Peyer's patch (tissue), 4 donors: Measurements from ENCODE around the gene LPGAT1.

ENCODE experiments used
- POLR2A ChIP-seq, 2 donors: fragments of 450-650 bp; IDR thresholded peaks; one replicate each; pipeline ENCODE4 v1.5.1; 2017; ENCODE audit warnings: antibody characterized with exemption in 2 of 2, mild to moderate bottlenecking in 2 of 2, moderate library complexity in 2 of 2
- TF ChIP-seq, protein P1 (sequence below), 6 experiments: fragments of 450-650 bp in 4 of 6; fragments of 200-600 bp in 2 of 6; sonication (generic) in 1 of 6; IDR thresholded peaks; one replicate each; pipeline ENCODE4 v1.5.1; 2017 to 2019; ENCODE audit warnings: antibody characterized with exemption in 6 of 6, mild to moderate bottlenecking in 3 of 6, moderate library complexity in 1 of 6

GRCh38 chr1:211739671-211740411 is 90.7 kb downstream of the LPGAT1 start:
- TF ChIP-seq, protein P1, sequence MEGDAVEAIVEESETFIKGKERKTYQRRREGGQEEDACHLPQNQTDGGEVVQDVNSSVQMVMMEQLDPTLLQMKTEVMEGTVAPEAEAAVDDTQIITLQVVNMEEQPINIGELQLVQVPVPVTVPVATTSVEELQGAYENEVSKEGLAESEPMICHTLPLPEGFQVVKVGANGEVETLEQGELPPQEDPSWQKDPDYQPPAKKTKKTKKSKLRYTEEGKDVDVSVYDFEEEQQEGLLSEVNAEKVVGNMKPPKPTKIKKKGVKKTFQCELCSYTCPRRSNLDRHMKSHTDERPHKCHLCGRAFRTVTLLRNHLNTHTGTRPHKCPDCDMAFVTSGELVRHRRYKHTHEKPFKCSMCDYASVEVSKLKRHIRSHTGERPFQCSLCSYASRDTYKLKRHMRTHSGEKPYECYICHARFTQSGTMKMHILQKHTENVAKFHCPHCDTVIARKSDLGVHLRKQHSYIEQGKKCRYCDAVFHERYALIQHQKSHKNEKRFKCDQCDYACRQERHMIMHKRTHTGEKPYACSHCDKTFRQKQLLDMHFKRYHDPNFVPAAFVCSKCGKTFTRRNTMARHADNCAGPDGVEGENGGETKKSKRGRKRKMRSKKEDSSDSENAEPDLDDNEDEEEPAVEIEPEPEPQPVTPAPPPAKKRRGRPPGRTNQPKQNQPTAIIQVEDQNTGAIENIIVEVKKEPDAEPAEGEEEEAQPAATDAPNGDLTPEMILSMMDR (IDR thresholded peaks at IDR 0.05) = no peak
- TF ChIP-seq POLR2A (IDR thresholded peaks at IDR 0.05) = no peak
